Left ventricle myocardium inferior (tissue), 1 donor: ENCODE measurements around the gene TCP10L. TPM values are rescaled to one million over a fixed set of nuclear protein-coding genes. Genes with fewer than 3 reads are reported as not detected.

Experiments used
- DNase-seq: peaks from one replicate; pipeline ENCODE4 v3.0.0-alpha.2; 2020
- H3K27ac ChIP-seq: fragments of 200-600 bp; replicated peaks from 2 replicates; pipeline ENCODE4 v1.8.0; 2021
- H3K27me3 ChIP-seq: fragments of 200-600 bp; 2 replicates; pipeline ENCODE4 v1.8.0; 2021; ENCODE audit warnings: low read depth
- H3K36me3 ChIP-seq: fragments of 200-600 bp; 2 replicates; pipeline ENCODE4 v1.8.0; 2021
- H3K4me1 ChIP-seq: fragments of 200-600 bp; 2 replicates; pipeline ENCODE4 v1.8.0; 2021
- H3K4me3 ChIP-seq: fragments of 200-600 bp; 2 replicates; pipeline ENCODE4 v1.8.0; 2021; ENCODE audit warnings: mild to moderate bottlenecking, moderate library complexity
- H3K9me3 ChIP-seq: fragments of 200-600 bp; replicated peaks from 2 replicates; pipeline ENCODE4 v1.8.0; 2021
- intact Hi-C: fragments of 100-400 bp; cut with micrococcal nuclease; formaldehyde crosslinking; loops from one replicate; pipeline ENCODE4 v1.11.0; 2022
- total RNA-seq: library from RNA; stranded (reverse); fragmentation: NEBNext Ultra II Directional; extraction: Animal tissue kit (Norgen Biotek cat#: 25700); gene quantifications from one replicate; pipeline ENCODE4 v1.2.1, GENCODE V29; 2021
- TF ChIP-seq, protein P1 (sequence below): fragments of 200-600 bp; IDR thresholded peaks from 2 replicates; pipeline ENCODE4 v1.8.0; 2021; ENCODE audit warnings: antibody characterized with exemption, mild to moderate bottlenecking, borderline replicate concordance
- donor health status: DM: no; HTN: yes; CAD: no; lungs with severe emphysema.

The TCP10L gene
- total RNA-seq, 1 donor from 2014 or later: 3.0 TPM

DNA sequence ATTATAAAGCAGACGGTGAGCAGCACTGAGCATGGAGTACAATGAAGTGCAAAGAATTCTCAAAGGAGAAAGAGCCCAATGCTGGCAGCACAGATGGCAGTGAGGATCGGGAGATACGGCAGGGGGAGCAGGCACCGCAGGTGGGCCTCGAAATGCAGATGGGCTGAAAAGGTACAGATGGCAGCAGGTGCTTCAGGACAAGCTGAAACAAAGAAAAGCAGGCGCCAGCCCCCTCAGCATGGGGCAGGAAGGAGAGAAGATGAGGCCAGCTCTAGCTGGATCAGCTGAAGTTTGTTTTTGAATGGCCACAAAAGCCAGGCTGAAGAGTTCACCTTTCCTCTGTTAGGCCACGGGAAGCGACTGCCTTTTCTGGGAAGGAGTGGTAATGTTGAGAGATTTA lies 19.1 kb upstream of the TCP10L start:
- TF ChIP-seq, protein P1, sequence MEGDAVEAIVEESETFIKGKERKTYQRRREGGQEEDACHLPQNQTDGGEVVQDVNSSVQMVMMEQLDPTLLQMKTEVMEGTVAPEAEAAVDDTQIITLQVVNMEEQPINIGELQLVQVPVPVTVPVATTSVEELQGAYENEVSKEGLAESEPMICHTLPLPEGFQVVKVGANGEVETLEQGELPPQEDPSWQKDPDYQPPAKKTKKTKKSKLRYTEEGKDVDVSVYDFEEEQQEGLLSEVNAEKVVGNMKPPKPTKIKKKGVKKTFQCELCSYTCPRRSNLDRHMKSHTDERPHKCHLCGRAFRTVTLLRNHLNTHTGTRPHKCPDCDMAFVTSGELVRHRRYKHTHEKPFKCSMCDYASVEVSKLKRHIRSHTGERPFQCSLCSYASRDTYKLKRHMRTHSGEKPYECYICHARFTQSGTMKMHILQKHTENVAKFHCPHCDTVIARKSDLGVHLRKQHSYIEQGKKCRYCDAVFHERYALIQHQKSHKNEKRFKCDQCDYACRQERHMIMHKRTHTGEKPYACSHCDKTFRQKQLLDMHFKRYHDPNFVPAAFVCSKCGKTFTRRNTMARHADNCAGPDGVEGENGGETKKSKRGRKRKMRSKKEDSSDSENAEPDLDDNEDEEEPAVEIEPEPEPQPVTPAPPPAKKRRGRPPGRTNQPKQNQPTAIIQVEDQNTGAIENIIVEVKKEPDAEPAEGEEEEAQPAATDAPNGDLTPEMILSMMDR: no peak
- peaks cover under 1% of the 10 kb centered on the region for H3K4me1 ChIP-seq
- H3K36me3 ChIP-seq: peaks cover 85% of the 10 kb centered on the region
- no peak overlapping the region for H3K4me3 ChIP-seq
- H3K9me3 ChIP-seq: no peaks in the 10 kb centered on the region
- DNase-seq: no peak
- intact Hi-C loops: loop anchor here (10.0 kb wide), 1 partner anchor 210 kb away; the partner anchor contains the start of gene URB1
- no peaks in the 10 kb centered on the region for H3K27me3 ChIP-seq
- no peak overlapping the region for H3K27ac ChIP-seq

DNA sequence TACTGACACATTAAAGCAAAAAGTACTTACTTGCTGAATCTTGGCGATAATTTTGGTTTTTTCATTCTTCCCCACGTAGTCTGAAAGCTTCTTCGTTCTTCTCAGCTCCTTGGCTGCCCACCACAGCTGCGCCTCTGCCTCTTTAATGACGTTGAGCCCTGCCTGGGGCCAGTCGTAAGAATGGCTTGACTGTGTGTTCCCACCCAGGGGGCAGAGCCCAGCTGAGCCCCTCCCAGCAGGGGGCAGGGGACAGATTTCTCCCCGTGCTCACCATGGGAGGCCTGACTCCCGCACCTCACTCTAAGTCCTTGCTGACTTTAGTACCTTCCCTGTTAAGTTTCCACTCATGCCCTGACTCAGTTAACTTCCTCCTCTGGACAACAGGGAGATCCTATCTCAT lies 17.8 kb upstream of the TCP10L start:
- TF ChIP-seq, protein P1: no peak
- Histone ChIP-seq H3K36me3 (peaks cover 72% of the 10 kb centered on the region), H3K27me3 (no peaks in the 10 kb centered on the region), H3K4me3 (no peak overlapping the region), H3K27ac (no peak overlapping the region), H3K4me1 (no peaks in the 10 kb centered on the region), H3K9me3 (no peaks in the 10 kb centered on the region)
- DNase-seq: no peak
- intact Hi-C loops: loop anchor here (10.0 kb wide), 1 partner anchor 208 kb away; the partner anchor contains the start of gene URB1

DNA sequence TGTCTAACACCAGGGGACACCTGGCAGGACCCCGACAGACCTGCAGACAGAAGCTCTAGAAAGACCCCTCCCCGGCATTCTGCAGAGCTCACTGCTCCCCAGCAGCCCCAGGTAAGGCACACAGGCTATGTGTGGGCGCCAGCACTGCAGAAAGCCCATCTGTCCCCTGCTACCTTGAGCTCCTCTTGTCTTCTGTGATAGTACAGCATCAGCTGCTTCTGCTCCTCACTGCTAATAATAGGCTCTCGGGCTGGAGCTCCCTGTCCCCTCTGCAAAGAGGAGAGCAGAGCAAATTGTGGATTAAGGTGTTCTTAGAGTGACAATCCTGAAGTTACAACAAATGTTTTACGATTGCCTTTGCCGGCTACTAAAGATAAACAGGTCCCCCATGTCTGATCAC lies 16.8 kb upstream of the TCP10L start:
- Histone ChIP-seq H3K9me3 (no peaks in the 10 kb centered on the region), H3K4me1 (no peaks in the 10 kb centered on the region), H3K27ac (no peak overlapping the region), H3K4me3 (no peak overlapping the region), H3K27me3 (no peaks in the 10 kb centered on the region), H3K36me3 (peaks cover 61% of the 10 kb centered on the region)
- TF ChIP-seq, protein P1: no peak
- DNase-seq: no peak
- intact Hi-C loops: loop anchor here (10.0 kb wide), 1 partner anchor 207 kb away; the partner anchor contains the start of gene URB1

DNA sequence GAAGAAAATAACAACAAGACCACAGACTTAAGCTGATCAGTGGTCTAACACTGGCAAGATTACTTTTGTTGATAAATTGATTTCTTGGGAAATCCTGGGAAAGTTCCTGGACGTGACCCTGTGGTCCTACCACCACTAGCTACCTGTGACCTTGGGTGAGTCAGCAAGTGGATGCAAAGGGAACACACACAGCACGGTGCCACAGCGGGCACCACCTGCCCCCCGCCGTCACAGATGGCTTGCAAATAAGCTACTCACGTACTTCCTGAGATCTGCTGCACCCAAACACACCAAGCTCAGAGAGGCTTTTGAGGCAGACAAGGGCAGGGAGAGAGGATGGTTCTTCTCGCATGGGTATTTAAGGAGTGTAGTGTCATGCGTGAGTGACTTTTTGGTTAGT lies 14.2 kb upstream of the TCP10L start:
- H3K9me3 ChIP-seq: no peaks in the 10 kb centered on the region
- H3K4me3 ChIP-seq: no peak overlapping the region
- no peaks in the 10 kb centered on the region for H3K27me3 ChIP-seq
- no peaks in the 10 kb centered on the region for H3K4me1 ChIP-seq
- DNase-seq: no peak
- H3K27ac ChIP-seq: no peak overlapping the region
- TF ChIP-seq, protein P1: no peak
- intact Hi-C loops: no loop called here
- H3K36me3 ChIP-seq: peaks cover 35% of the 10 kb centered on the region

DNA sequence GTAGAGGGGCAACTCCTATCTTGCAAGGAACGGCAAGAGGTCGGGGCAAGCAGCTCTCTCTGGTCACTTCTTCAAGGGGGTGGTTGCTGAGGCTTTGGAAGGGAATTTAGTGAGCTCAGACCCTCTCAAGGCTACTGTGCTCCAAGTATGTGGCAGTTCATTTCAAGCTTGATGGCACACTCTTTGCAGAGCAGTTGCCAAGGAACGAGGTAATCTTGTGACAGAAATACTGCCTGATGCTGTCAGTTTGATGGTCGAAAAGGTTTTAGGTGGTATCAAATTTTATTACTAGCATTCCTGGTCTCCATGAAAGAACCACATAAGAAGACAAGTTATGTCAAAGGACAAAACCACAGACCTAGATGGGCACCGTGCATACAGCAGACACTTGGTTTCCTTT lies 13.8 kb upstream of the TCP10L start:
- TF ChIP-seq, protein P1: no peak
- H3K36me3 ChIP-seq: peaks cover 31% of the 10 kb centered on the region
- no peak overlapping the region for H3K27ac ChIP-seq
- H3K9me3 ChIP-seq: no peaks in the 10 kb centered on the region
- H3K4me1 ChIP-seq: no peaks in the 10 kb centered on the region
- no peaks in the 10 kb centered on the region for H3K27me3 ChIP-seq
- no peak overlapping the region for H3K4me3 ChIP-seq
- intact Hi-C loops: no loop called here
- no peak for DNase-seq
